ENCODE results near the gene VDAC1.

DNA sequence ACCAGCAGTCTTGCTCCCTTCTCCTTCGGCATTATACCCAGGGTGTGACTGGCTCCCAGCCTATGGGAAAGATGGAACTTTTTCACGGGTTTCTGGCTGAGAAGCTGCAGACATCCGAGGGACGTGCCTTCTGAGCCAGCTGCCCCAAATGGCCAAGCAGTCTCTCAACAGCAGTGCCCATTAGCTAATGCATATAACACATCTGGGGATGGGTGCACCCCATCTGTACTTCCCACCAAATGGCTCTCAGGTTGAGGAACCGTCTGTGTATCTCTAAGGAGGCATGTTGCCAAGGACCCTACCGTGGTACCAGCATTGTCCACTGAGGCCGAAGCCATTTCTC, 61.3 kb downstream of the VDAC1 start:
- TF ChIP-seq, protein P1, sequence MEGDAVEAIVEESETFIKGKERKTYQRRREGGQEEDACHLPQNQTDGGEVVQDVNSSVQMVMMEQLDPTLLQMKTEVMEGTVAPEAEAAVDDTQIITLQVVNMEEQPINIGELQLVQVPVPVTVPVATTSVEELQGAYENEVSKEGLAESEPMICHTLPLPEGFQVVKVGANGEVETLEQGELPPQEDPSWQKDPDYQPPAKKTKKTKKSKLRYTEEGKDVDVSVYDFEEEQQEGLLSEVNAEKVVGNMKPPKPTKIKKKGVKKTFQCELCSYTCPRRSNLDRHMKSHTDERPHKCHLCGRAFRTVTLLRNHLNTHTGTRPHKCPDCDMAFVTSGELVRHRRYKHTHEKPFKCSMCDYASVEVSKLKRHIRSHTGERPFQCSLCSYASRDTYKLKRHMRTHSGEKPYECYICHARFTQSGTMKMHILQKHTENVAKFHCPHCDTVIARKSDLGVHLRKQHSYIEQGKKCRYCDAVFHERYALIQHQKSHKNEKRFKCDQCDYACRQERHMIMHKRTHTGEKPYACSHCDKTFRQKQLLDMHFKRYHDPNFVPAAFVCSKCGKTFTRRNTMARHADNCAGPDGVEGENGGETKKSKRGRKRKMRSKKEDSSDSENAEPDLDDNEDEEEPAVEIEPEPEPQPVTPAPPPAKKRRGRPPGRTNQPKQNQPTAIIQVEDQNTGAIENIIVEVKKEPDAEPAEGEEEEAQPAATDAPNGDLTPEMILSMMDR (IDR thresholded peaks at IDR 0.05; ENCODE audit: insufficient read depth, low read length) = no peak
- TF ChIP-seq POLR2AphosphoS5 (IDR thresholded peaks at IDR 0.05; ENCODE audit: low read depth) (no peak), SPI1 (IDR thresholded peaks at IDR 0.05; ENCODE audit: borderline replicate concordance, low read depth) (no peak)
- TF ChIP-seq, protein P2, sequence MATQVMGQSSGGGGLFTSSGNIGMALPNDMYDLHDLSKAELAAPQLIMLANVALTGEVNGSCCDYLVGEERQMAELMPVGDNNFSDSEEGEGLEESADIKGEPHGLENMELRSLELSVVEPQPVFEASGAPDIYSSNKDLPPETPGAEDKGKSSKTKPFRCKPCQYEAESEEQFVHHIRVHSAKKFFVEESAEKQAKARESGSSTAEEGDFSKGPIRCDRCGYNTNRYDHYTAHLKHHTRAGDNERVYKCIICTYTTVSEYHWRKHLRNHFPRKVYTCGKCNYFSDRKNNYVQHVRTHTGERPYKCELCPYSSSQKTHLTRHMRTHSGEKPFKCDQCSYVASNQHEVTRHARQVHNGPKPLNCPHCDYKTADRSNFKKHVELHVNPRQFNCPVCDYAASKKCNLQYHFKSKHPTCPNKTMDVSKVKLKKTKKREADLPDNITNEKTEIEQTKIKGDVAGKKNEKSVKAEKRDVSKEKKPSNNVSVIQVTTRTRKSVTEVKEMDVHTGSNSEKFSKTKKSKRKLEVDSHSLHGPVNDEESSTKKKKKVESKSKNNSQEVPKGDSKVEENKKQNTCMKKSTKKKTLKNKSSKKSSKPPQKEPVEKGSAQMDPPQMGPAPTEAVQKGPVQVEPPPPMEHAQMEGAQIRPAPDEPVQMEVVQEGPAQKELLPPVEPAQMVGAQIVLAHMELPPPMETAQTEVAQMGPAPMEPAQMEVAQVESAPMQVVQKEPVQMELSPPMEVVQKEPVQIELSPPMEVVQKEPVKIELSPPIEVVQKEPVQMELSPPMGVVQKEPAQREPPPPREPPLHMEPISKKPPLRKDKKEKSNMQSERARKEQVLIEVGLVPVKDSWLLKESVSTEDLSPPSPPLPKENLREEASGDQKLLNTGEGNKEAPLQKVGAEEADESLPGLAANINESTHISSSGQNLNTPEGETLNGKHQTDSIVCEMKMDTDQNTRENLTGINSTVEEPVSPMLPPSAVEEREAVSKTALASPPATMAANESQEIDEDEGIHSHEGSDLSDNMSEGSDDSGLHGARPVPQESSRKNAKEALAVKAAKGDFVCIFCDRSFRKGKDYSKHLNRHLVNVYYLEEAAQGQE (IDR thresholded peaks at IDR 0.05; ENCODE audit: insufficient replicate concordance, low read depth) = no peak

Data from HL-60 (cell line).